Neural cell (in vitro differentiated cells): Measurements from ENCODE around the gene GBA2. TPM values are rescaled to one million over a fixed set of nuclear protein-coding genes. Genes with fewer than 3 reads are reported as not detected.

ENCODE experiments used
- H2AFZ ChIP-seq: fragments of 200-600, 300-800 bp; sonication (generic), shearing (Covaris generic); 2 replicates; pipeline ENCODE4 v1.6.0; 2014; ENCODE audit warnings: low read depth, mild to moderate bottlenecking, antibody characterized with exemption, low read length, moderate library complexity
- H3F3A ChIP-seq: fragments of 200-600 bp; shearing (Covaris generic); 2 replicates; pipeline ENCODE4 v1.6.1; 2016; ENCODE audit warnings: mild to moderate bottlenecking, moderate library complexity, mixed read lengths, antibody characterized with exemption, low read length; ENCODE audit not compliant: insufficient read depth, poor library complexity, severe bottlenecking
- H3K27ac ChIP-seq: fragments of 200-600, 300-800 bp; sonication (generic), shearing (Covaris generic); 2 replicates; pipeline ENCODE4 v1.5.1; 2014; ENCODE audit warnings: mild to moderate bottlenecking, low read length, moderate library complexity
- H3K27me3 ChIP-seq: fragments of 300-800, 200-600 bp; sonication (generic), shearing (Covaris generic); 2 replicates; pipeline ENCODE4 v1.6.0; 2014; ENCODE audit warnings: mild to moderate bottlenecking, low read depth, low read length, moderate library complexity; ENCODE audit not compliant: insufficient read depth
- H3K36me3 ChIP-seq: fragments of 300-800, 200-600 bp; sonication (generic), shearing (Covaris generic); 2 replicates; pipeline ENCODE4 v1.5.1; 2014; ENCODE audit warnings: mild to moderate bottlenecking, antibody characterized with exemption, low read length, moderate library complexity; ENCODE audit not compliant: insufficient read depth
- H3K4me2 ChIP-seq: fragments of 300-800, 200-600 bp; sonication (generic), shearing (Covaris generic); 2 replicates; pipeline ENCODE4 v1.6.0; 2014; ENCODE audit warnings: mild to moderate bottlenecking, low read length
- H3K4me3 ChIP-seq: fragments of 300-800, 200-600 bp; sonication (generic), shearing (Covaris generic); 2 replicates; pipeline ENCODE4 v1.5.1; 2014; ENCODE audit warnings: mild to moderate bottlenecking, low read length, moderate library complexity
- H3K79me2 ChIP-seq: fragments of 200-600 bp; shearing (Covaris generic); replicated peaks from 2 replicates; pipeline ENCODE4 v1.6.0; 2014; ENCODE audit warnings: mild to moderate bottlenecking, low read length, moderate library complexity; ENCODE audit not compliant: insufficient read depth
- H3K9ac ChIP-seq: fragments of 300-800, 200-600 bp; sonication (generic), shearing (Covaris generic); 2 replicates; pipeline ENCODE4 v1.6.1; 2016; ENCODE audit warnings: mild to moderate bottlenecking, low read length, mixed read lengths
- H3K9me2 ChIP-seq: fragments of 200-600 bp; shearing (Covaris generic); 2 replicates; pipeline ENCODE4 v1.6.1; 2016; ENCODE audit warnings: mild to moderate bottlenecking, low read length, mixed read lengths; ENCODE audit not compliant: insufficient read depth
- H3K9me3 ChIP-seq: fragments of 200-600, 300-800 bp; sonication (generic), shearing (Covaris generic); 2 replicates; pipeline ENCODE4 v1.6.1; 2016; ENCODE audit warnings: mild to moderate bottlenecking, mixed run types, low read length, moderate library complexity, mixed read lengths
- H4K20me1 ChIP-seq: fragments of 200-600 bp; shearing (Covaris generic); 2 replicates; pipeline ENCODE4 v1.6.1; 2016; ENCODE audit warnings: mild to moderate bottlenecking, mixed run types; ENCODE audit not compliant: insufficient read depth
- CTCF ChIP-seq: fragments of 450-650 bp; IDR thresholded peaks from 2 replicates; pipeline ENCODE4 v1.5.1; 2014; ENCODE audit warnings: antibody characterized with exemption, mild to moderate bottlenecking, moderate library complexity; ENCODE audit not compliant: poor library complexity, severe bottlenecking
- EP300 ChIP-seq: fragments of 450-650 bp; conservative IDR thresholded peaks from 2 replicates; pipeline ENCODE4 v1.6.1; 2014; ENCODE audit warnings: antibody characterized with exemption, mild to moderate bottlenecking, moderate library complexity; ENCODE audit not compliant: poor library complexity, severe bottlenecking
- EZH2 ChIP-seq: fragments of 200-600, 300-800 bp; shearing (Covaris generic), sonication (generic); IDR thresholded peaks from 2 replicates; pipeline ENCODE4 v1.6.1; 2014; ENCODE audit warnings: antibody characterized with exemption, low read length, borderline replicate concordance, mild to moderate bottlenecking; ENCODE audit not compliant: insufficient read depth, poor library complexity, severe bottlenecking
- MXI1 ChIP-seq: fragments of 450-650 bp; conservative IDR thresholded peaks from 2 replicates; pipeline ENCODE4 v1.6.1; 2014; ENCODE audit warnings: antibody characterized with exemption, mild to moderate bottlenecking; ENCODE audit not compliant: poor library complexity, severe bottlenecking
- POLR2AphosphoS5 ChIP-seq: IDR thresholded peaks from 2 replicates; pipeline ENCODE4 v1.6.1; 2012
- RAD21 ChIP-seq: fragments of 450-650 bp; conservative IDR thresholded peaks from 2 replicates; pipeline ENCODE4 v1.6.1; 2014; ENCODE audit warnings: antibody characterized with exemption, mild to moderate bottlenecking, moderate library complexity
- REST ChIP-seq: IDR thresholded peaks from 2 replicates; pipeline ENCODE4 v1.6.1; 2012; ENCODE audit warnings: borderline replicate concordance
- SMC3 ChIP-seq: fragments of 450-650 bp; conservative IDR thresholded peaks from 2 replicates; pipeline ENCODE4 v1.6.1; 2014; ENCODE audit warnings: antibody characterized with exemption, mild to moderate bottlenecking, moderate library complexity; ENCODE audit not compliant: poor library complexity
- TAF1 ChIP-seq: IDR thresholded peaks from 2 replicates; pipeline ENCODE4 v1.6.1; 2012; ENCODE audit warnings: low read depth
- polyA plus RNA-seq: library from polyadenylated mRNA; depleted of rRNA; stranded (reverse); fragments of >200 nt; gene quantifications from 2 replicates; pipeline ENCODE4 v1.2.3, GENCODE V29; 2014

Gene GBA2
- polyA plus RNA-seq, 1 donor from 2014 or later: 113 TPM

DNA sequence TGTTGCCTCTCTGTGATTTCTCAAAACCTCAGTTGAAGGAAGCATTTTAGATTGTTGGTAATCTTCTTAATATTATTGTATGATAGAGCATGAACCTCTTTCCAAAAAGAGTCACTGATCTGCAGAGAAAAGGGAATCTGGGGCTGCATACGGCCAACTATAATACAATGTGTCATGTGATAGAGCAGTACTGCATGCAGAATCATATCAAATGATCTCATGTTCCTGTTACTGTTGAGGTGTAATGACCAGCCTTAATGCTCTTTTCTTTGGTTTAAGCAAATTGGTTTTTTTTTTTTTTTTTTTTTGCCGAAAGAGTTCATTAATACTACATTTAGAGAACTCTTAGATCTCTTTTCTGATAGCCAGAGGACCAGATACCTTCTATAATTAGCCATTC, 18.0 kb upstream of the GBA2 start:
- Histone ChIP-seq H3K36me3 (no peaks in the 10 kb centered on the region), H4K20me1 (no peaks in the 10 kb centered on the region), H3K9me3 (no peaks in the 10 kb centered on the region), H3K9ac (no peak overlapping the region), H3F3A (no peaks in the 10 kb centered on the region), H3K27ac (no peak overlapping the region), H3K79me2 (peaks cover 3% of the 10 kb centered on the region), H3K4me2 (no peak overlapping the region), H2AFZ (no peak overlapping the region), H3K4me3 (no peak overlapping the region), H3K9me2 (no peaks in the 10 kb centered on the region), H3K27me3 (no peaks in the 10 kb centered on the region)
- TF ChIP-seq MXI1 (no peak), EP300 (no peak), POLR2AphosphoS5 (no peak), EZH2 (no peak), TAF1 (no peak), RAD21 (no peak), REST (no peak), SMC3 (no peak), CTCF (no peak)

DNA sequence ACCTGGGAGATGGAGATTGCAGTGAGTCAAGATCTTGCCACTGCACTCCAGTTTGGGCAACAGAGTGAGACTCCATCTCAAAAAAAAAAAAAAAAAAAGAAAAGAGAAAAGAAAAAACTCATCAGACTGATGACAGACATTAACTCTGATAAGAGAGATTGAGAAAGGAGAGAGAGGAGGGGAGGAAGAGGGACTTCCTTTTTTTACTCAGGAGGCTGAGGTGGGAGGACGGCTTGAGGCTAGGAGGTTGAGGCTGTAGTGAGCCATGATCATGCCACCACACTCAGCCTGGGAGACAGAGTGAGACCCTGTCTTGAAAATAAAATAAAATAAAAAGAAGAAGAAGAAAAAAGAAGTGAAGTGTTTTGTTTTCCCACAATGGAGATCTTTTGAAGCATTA, 14.8 kb upstream of the GBA2 start:
- H3K4me2 ChIP-seq: no peak overlapping the region
- no peaks in the 10 kb centered on the region for H3K9me3 ChIP-seq
- H3K79me2 ChIP-seq: no peaks in the 10 kb centered on the region
- no peaks in the 10 kb centered on the region for H3F3A ChIP-seq
- no peaks in the 10 kb centered on the region for H3K36me3 ChIP-seq
- H3K27me3 ChIP-seq: no peaks in the 10 kb centered on the region
- no peak overlapping the region for H3K9ac ChIP-seq
- H2AFZ ChIP-seq: no peak overlapping the region
- H4K20me1 ChIP-seq: no peaks in the 10 kb centered on the region
- no peaks in the 10 kb centered on the region for H3K9me2 ChIP-seq
- TF ChIP-seq EP300: no peak
- TF ChIP-seq EZH2: no peak
- no peak for TF ChIP-seq TAF1
- TF ChIP-seq REST: no peak
- no peak for TF ChIP-seq RAD21
- TF ChIP-seq POLR2AphosphoS5: no peak
- H3K4me3 ChIP-seq: no peak overlapping the region
- no peak overlapping the region for H3K27ac ChIP-seq
